B cell (primary cell): ENCODE data around the gene RAPGEF5. TPM values are rescaled to one million over a fixed set of nuclear protein-coding genes. Genes with fewer than 3 reads are reported as not detected.

Source experiments
- ATAC-seq: fragments of 200-7000 bp; cut with Tn5 transposase; one replicate; pipeline ENCODE4 v1.10.0; 2021; ENCODE audit warnings: low read depth, mild to moderate bottlenecking, moderate number of reproducible peaks, moderate library complexity
- CTCF ChIA-PET: fragments of 350-600 bp; sonication (Branson Sonifier 250); formaldehyde crosslinking; loops from one replicate; lab custom pipeline; 2021; ENCODE audit warnings: antibody characterized with exemption, inconsistent platforms; lab: Charles Lee
- POLR2A ChIA-PET: fragments of 350-600 bp; sonication (Branson Sonifier 250); formaldehyde crosslinking; loops from one replicate; lab custom pipeline; 2021; ENCODE audit warnings: antibody characterized with exemption; lab: Charles Lee
- DNase-seq: peaks from one replicate; pipeline ENCODE4 v3.0.0; 2013
- H2AFZ ChIP-seq: 2 replicates; pipeline ENCODE4 v1.6.1; 2012; ENCODE audit warnings: mild to moderate bottlenecking, low read depth, low read length; ENCODE audit not compliant: insufficient read depth, poor library complexity, severe bottlenecking
- H3K27ac ChIP-seq, 2 donors: 1 replicate in 1 of 2; 2 replicates in 1 of 2; pipeline ENCODE4 v1.5.1; 2012 to 2013; ENCODE audit warnings: low read length in 2 of 2, mild to moderate bottlenecking in 2 of 2, moderate library complexity in 1 of 2
- H3K27me3 ChIP-seq, 4 experiments: fragments of 200-600 bp in 1 of 4; sonication (generic) in 1 of 4; replicated peaks in 1 of 4; 1 replicate in 2 of 4; 2 replicates in 2 of 4; pipeline versions ENCODE4 v1.6.1 to v1.7.0; 2013 to 2016; ENCODE audit warnings: low read length in 3 of 4, mild to moderate bottlenecking in 2 of 4, mixed read lengths in 1 of 4, moderate library complexity in 1 of 4; ENCODE audit not compliant: insufficient read depth in 4 of 4, control insufficient read depth in 3 of 4; ENCODE audit errors: control extremely low read depth in 1 of 4
- H3K36me3 ChIP-seq, 2 experiments: replicated peaks in 1 of 2; 1 replicate in 1 of 2; 2 replicates in 1 of 2; pipeline versions ENCODE4 v1.6.1 to v1.7.1; 2013; ENCODE audit warnings: low read length in 1 of 2; ENCODE audit not compliant: insufficient read depth in 2 of 2, control insufficient read depth in 1 of 2; ENCODE audit errors: control extremely low read depth in 1 of 2, extremely low read depth in 1 of 2
- H3K4me1 ChIP-seq, 2 donors: fragments of 200-600 bp in 1 of 2; sonication (generic) in 1 of 2; 1 replicate in 1 of 2; 2 replicates in 1 of 2; pipeline versions ENCODE4 v1.5.1 to v1.6.1; 2013 to 2017; ENCODE audit warnings: low read length in 2 of 2; ENCODE audit not compliant: control insufficient read depth in 2 of 2, insufficient read depth in 2 of 2
- H3K4me2 ChIP-seq: replicated peaks from 2 replicates; pipeline ENCODE3; 2012; ENCODE audit warnings: mild to moderate bottlenecking, low read depth, low read length; ENCODE audit not compliant: poor library complexity, severe bottlenecking
- H3K4me3 ChIP-seq, 5 experiments: fragments of 200-600 bp in 1 of 5; sonication (generic) in 1 of 5; 1 replicate in 3 of 5; 2 replicates in 2 of 5; pipeline versions ENCODE4 v1.5.1 to v1.7.0; 2011 to 2016; ENCODE audit warnings: low read length in 4 of 5, mild to moderate bottlenecking in 4 of 5, low read depth in 2 of 5, control low read depth in 1 of 5, moderate library complexity in 1 of 5; ENCODE audit not compliant: insufficient read depth in 1 of 5; ENCODE audit errors: control extremely low read depth in 1 of 5, extremely low read depth in 1 of 5
- H3K79me2 ChIP-seq: fragments of 200-600 bp; sonication (generic); one replicate; pipeline ENCODE4 v1.6.0; 2016; ENCODE audit warnings: low read length; ENCODE audit not compliant: control insufficient read depth, insufficient read depth
- H3K9ac ChIP-seq: fragments of 200-600 bp; sonication (generic); 2 replicates; pipeline ENCODE4 v1.6.1; 2017; ENCODE audit warnings: mild to moderate bottlenecking, low read length, moderate library complexity
- H3K9me3 ChIP-seq, 3 donors: one replicate each; pipeline versions ENCODE4 v1.6.1 to v1.7.1; 2013; ENCODE audit warnings: low read length in 2 of 3; ENCODE audit not compliant: control insufficient read depth in 2 of 3, insufficient read depth in 1 of 3; ENCODE audit errors: control extremely low read depth in 1 of 3
- H4K20me1 ChIP-seq: 2 replicates; pipeline ENCODE4 v1.6.0; 2012; ENCODE audit warnings: mild to moderate bottlenecking, low read length; ENCODE audit not compliant: insufficient read depth, control insufficient read depth, poor library complexity, severe bottlenecking
- H3K27ac Mint-ChIP-seq: one replicate; pipeline ENCODE4 v1.8.0; 2021; ENCODE audit warnings: mixed read lengths
- H3K27me3 Mint-ChIP-seq: one replicate; pipeline ENCODE4 v1.8.0; 2021; ENCODE audit warnings: mixed read lengths
- H3K4me1 Mint-ChIP-seq: one replicate; pipeline ENCODE4 v1.8.0; 2021; ENCODE audit warnings: mixed read lengths
- H3K4me3 Mint-ChIP-seq: one replicate; pipeline ENCODE4 v1.8.0; 2021; ENCODE audit warnings: mixed read lengths
- H3K9me3 Mint-ChIP-seq: one replicate; pipeline ENCODE4 v1.8.0; 2022; ENCODE audit warnings: mixed read lengths; ENCODE audit not compliant: insufficient read depth
- EZH2 ChIP-seq: IDR thresholded peaks from 2 replicates; pipeline ENCODE4 v1.6.1; 2012; ENCODE audit warnings: borderline replicate concordance, low read depth, mild to moderate bottlenecking, moderate library complexity, low read length; ENCODE audit not compliant: insufficient read depth, poor library complexity, severe bottlenecking
- WGBS: methylation state at CpG from one replicate; pipeline ENCODE4 v1.1.5; 2013; ENCODE audit warnings: missing lambda C conversion rate; ENCODE audit not compliant: insufficient coverage; 5-methylcytosine and 5-hydroxymethylcytosine counted together
- intact Hi-C: fragments of 100-400 bp; cut with micrococcal nuclease; formaldehyde crosslinking; loops from one replicate; pipeline ENCODE4 v1.10.0; 2022
- polyA plus RNA-seq: library from polyadenylated mRNA; depleted of rRNA; stranded (reverse); fragments of >200 nt; gene quantifications from 2 replicates; pipeline ENCODE4 v1.2.3, GENCODE V29; 2012
- total RNA-seq, 2 donors: library from RNA; stranded (reverse); fragments of 120-200 nt in 1 of 2; gene quantifications; 1 replicate in 1 of 2; 2 replicates in 1 of 2; pipeline versions ENCODE4 v1.2.3 to v1.2.4, GENCODE V29; 2013 to 2022
- TF ChIP-seq, protein P1 (sequence below): fragments of 200-600 bp; IDR thresholded peaks from one replicate; pipeline ENCODE4 v1.8.0; 2022; ENCODE audit warnings: antibody characterized with exemption, mild to moderate bottlenecking

Gene RAPGEF5
- total and polyA plus RNA-seq, 2 donors (not counting 1 experiment from before 2014, with no cell fraction given): 1.5 to 37.6 TPM

DNA sequence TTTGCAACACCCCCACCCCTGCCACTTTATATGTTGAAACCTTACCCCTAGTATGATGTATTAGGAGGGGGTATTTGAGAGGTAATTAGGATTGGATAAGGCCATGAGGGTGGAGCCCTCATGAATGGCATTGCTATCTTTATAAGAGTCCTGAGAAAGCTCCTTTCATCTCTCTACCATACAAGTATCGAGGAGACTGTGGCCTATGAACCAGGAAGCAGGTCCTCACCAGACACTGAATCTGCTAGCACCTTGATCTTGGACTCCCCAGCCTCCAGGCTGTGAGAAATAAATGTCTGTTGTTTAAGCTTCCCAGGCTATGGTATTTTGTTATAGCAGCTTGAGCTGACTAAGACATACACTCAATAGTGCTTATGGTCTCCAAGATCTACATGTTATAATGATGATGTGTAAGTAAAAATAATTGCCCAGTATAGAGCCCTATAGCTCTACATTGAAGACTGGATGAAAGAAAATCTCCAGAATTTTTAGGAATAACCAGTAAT, 188.8 kb downstream of the RAPGEF5 start:
- no peak for DNase-seq
- WGBS: no CpG with 5 or more reads among the region's 1 CpG
- Histone ChIP-seq H3K4me1 (no peaks in the 10 kb centered on the region), H3K9ac (no peak overlapping the region), H2AFZ (no peak overlapping the region), H3K27me3 (no peaks in the 10 kb centered on the region), H3K9me3 (no peaks in the 10 kb centered on the region), H3K36me3 (no peaks in the 10 kb centered on the region), H3K79me2 (no peaks in the 10 kb centered on the region), H3K4me3 (no peak overlapping the region), H3K4me2 (no peak overlapping the region), H3K27ac (no peak overlapping the region), H4K20me1 (no peaks in the 10 kb centered on the region)
- CTCF ChIA-PET: no interaction called here
- Mint-ChIP-seq H3K27ac (no peak overlapping the region), H3K27me3 (no peaks in the 10 kb centered on the region), H3K4me3 (no peak overlapping the region), H3K9me3 (no peaks in the 10 kb centered on the region), H3K4me1 (no peaks in the 10 kb centered on the region)
- ATAC-seq: no peak
- intact Hi-C loops: no loop called here
- TF ChIP-seq, protein P1, sequence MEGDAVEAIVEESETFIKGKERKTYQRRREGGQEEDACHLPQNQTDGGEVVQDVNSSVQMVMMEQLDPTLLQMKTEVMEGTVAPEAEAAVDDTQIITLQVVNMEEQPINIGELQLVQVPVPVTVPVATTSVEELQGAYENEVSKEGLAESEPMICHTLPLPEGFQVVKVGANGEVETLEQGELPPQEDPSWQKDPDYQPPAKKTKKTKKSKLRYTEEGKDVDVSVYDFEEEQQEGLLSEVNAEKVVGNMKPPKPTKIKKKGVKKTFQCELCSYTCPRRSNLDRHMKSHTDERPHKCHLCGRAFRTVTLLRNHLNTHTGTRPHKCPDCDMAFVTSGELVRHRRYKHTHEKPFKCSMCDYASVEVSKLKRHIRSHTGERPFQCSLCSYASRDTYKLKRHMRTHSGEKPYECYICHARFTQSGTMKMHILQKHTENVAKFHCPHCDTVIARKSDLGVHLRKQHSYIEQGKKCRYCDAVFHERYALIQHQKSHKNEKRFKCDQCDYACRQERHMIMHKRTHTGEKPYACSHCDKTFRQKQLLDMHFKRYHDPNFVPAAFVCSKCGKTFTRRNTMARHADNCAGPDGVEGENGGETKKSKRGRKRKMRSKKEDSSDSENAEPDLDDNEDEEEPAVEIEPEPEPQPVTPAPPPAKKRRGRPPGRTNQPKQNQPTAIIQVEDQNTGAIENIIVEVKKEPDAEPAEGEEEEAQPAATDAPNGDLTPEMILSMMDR: no peak
- TF ChIP-seq EZH2: no peak
- POLR2A ChIA-PET: no interaction called here

DNA sequence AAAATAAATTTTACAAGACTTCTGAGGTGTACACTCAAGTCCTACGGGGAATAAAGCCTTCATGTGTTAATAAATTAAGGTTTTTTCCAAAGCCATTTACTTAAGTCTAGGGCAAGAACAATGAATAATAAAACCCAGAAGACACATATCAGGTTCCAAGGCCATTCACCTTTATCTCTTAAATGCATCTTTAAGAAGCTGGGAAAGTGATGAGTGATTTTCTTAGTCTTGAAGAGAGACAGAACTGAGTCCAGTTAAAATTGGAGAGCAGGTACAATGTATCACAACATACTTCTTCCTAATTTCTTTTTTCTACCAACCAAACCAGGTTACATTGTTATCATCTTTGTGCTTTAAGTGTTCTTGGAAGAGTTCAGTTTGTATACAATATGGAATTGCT, 189.5 kb downstream of the RAPGEF5 start:
- Mint-ChIP-seq H3K4me1 (no peaks in the 10 kb centered on the region), H3K27me3 (no peaks in the 10 kb centered on the region), H3K27ac (no peak overlapping the region), H3K4me3 (no peak overlapping the region), H3K9me3 (no peaks in the 10 kb centered on the region)
- no peak overlapping the region for H3K4me2 ChIP-seq
- H3K4me1 ChIP-seq: no peaks in the 10 kb centered on the region
- H3K79me2 ChIP-seq: no peaks in the 10 kb centered on the region
- DNase-seq (no peak), ATAC-seq (no peak)
- no peaks in the 10 kb centered on the region for H3K9me3 ChIP-seq
- intact Hi-C loops: no loop called here
- TF ChIP-seq, protein P1: no peak
- H4K20me1 ChIP-seq: no peaks in the 10 kb centered on the region
- H3K9ac ChIP-seq: no peak overlapping the region
- H3K27ac ChIP-seq: no peak overlapping the region
- WGBS: no CpG with 5 or more reads among the region's 1 CpG
- H2AFZ ChIP-seq: no peak overlapping the region
- H3K4me3 ChIP-seq: no peak overlapping the region
- H3K36me3 ChIP-seq: no peaks in the 10 kb centered on the region
- H3K27me3 ChIP-seq: no peaks in the 10 kb centered on the region
- POLR2A ChIA-PET: no interaction called here
- CTCF ChIA-PET: no interaction called here
